Calu3 (cell line): ENCODE data around the gene PCMT1. TPM values are rescaled to one million over a fixed set of nuclear protein-coding genes. Genes with fewer than 3 reads are reported as not detected.

ENCODE experiments used
- BruUV-seq: library from RNA; stranded (reverse); fragments of 400-500 nt; replicated peaks from 2 replicates; lab custom pipeline; 2021; lab: Mats Ljungman, UMichigan
- CTCF ChIA-PET: fragments of 300-600 bp; sonication (Branson Sonifier 250); formaldehyde crosslinking; loops from one replicate; lab custom pipeline; 2022; ENCODE audit warnings: antibody characterized with exemption; lab: Charles Lee
- DNase-seq: peaks from one replicate; pipeline ENCODE4 v3.0.0; 2022
- H3K27ac Mint-ChIP-seq: one replicate; pipeline ENCODE4 v1.8.0; 2022; ENCODE audit warnings: mixed read lengths; ENCODE audit not compliant: unreplicated experiment
- H3K27me3 Mint-ChIP-seq: one replicate; pipeline ENCODE4 v1.8.0; 2022; ENCODE audit warnings: mixed read lengths; ENCODE audit not compliant: unreplicated experiment
- H3K36me3 Mint-ChIP-seq: one replicate; pipeline ENCODE4 v1.8.0; 2022; ENCODE audit warnings: mild to moderate bottlenecking, moderate library complexity, mixed read lengths; ENCODE audit not compliant: insufficient read depth, unreplicated experiment
- H3K4me1 Mint-ChIP-seq: one replicate; pipeline ENCODE4 v1.8.0; 2022; ENCODE audit warnings: mild to moderate bottlenecking, low read depth, mixed read lengths; ENCODE audit not compliant: unreplicated experiment
- H3K4me3 Mint-ChIP-seq: one replicate; pipeline ENCODE4 v1.8.0; 2022; ENCODE audit warnings: mild to moderate bottlenecking, low read depth, moderate library complexity, mixed read lengths; ENCODE audit not compliant: unreplicated experiment
- H3K9me3 Mint-ChIP-seq: one replicate; pipeline ENCODE4 v1.8.0; 2022; ENCODE audit warnings: low read depth, mixed read lengths; ENCODE audit not compliant: unreplicated experiment
- CTCF ChIP-seq: fragments of 200-600 bp; IDR thresholded peaks from one replicate; pipeline ENCODE4 v1.8.0; 2022; ENCODE audit warnings: antibody characterized with exemption; ENCODE audit not compliant: unreplicated experiment
- intact Hi-C: fragments of 100-400 bp; cut with micrococcal nuclease; formaldehyde crosslinking; loops from one replicate; pipeline ENCODE4 v1.10.0; 2022; ENCODE audit not compliant: unreplicated experiment
- total RNA-seq: library from RNA; stranded (reverse); gene quantifications from 2 replicates; pipeline ENCODE4 v1.2.3, GENCODE V29; 2022

The PCMT1 gene
- total RNA-seq, 1 experiment from 2014 or later, result 63.4 TPM

GRCh38 chr6:149756261-149756636 is 6.7 kb downstream of the PCMT1 start:
- Mint-ChIP-seq H3K4me3 (no peak overlapping the region), H3K27me3 (no peaks in the 10 kb centered on the region), H3K4me1 (no peaks in the 10 kb centered on the region), H3K36me3 (no peaks in the 10 kb centered on the region), H3K27ac (no peak overlapping the region), H3K9me3 (no peaks in the 10 kb centered on the region)
- CTCF ChIA-PET, result interaction anchor here (0.6 kb wide), 1 partner anchor 103 kb away, joined by 6 read pairs; no protein-coding TSS in a partner anchor
- intact Hi-C loops, result no loop called here
- no TSS peak for BruUV-seq
- no peak for TF ChIP-seq CTCF
- DNase-seq, result no peak

GRCh38 chr6:149761438-149761837 is 11.9 kb downstream of the PCMT1 start:
- Mint-ChIP-seq H3K4me3 (no peak overlapping the region), H3K27ac (no peak overlapping the region), H3K27me3 (no peaks in the 10 kb centered on the region), H3K9me3 (peaks cover 3% of the 10 kb centered on the region), H3K4me1 (no peaks in the 10 kb centered on the region), H3K36me3 (peaks cover 5% of the 10 kb centered on the region)
- BruUV-seq, result no TSS peak
- TF ChIP-seq CTCF, result no peak
- CTCF ChIA-PET, result no interaction called here
- no peak for DNase-seq
- intact Hi-C loops, result no loop called here

- no peak for TF ChIP-seq CTCF
- H3K4me3 Mint-ChIP-seq, result no peak overlapping the region
- CTCF ChIA-PET, result interaction anchor here (0.6 kb wide), 1 partner anchor 80 kb away, joined by 3 read pairs; no protein-coding TSS in a partner anchor
- no TSS peak for BruUV-seq
- DNase-seq, result no peak
- peaks cover 6% of the 10 kb centered on the region for H3K9me3 Mint-ChIP-seq
- H3K27me3 Mint-ChIP-seq, result no peaks in the 10 kb centered on the region
- no peak overlapping the region for H3K27ac Mint-ChIP-seq
- peaks cover 13% of the 10 kb centered on the region for H3K36me3 Mint-ChIP-seq
- peaks cover 9% of the 10 kb centered on the region for H3K4me1 Mint-ChIP-seq
- intact Hi-C loops, result no loop called here
These were observed 14.3 kb downstream of the PCMT1 start for GRCh38 chr6:149763866-149764265.

- intact Hi-C loops, result no loop called here
- no TSS peak for BruUV-seq
- Mint-ChIP-seq H3K4me1 (peaks cover 9% of the 10 kb centered on the region), H3K9me3 (peaks cover 6% of the 10 kb centered on the region), H3K27ac (peak overlapping the region; percentile 61), H3K27me3 (no peaks in the 10 kb centered on the region), H3K4me3 (no peak overlapping the region), H3K36me3 (peaks cover 20% of the 10 kb centered on the region)
- DNase-seq, result no peak
- CTCF ChIA-PET, result no interaction called here
- TF ChIP-seq CTCF, result no peak
These were observed 16.7 kb downstream of the PCMT1 start for GRCh38 chr6:149766156-149766769.
